H9 (cell line): ENCODE measurements around the gene CEP350. TPM values are rescaled to one million over a fixed set of nuclear protein-coding genes. Genes with fewer than 3 reads are reported as not detected.

ENCODE experiments used
- DNase-seq: peaks from one replicate; pipeline ENCODE4 v3.0.0-alpha.2; 2017
- H2AFZ ChIP-seq: one replicate; pipeline ENCODE4 v1.6.1; 2013; ENCODE audit warnings: mild to moderate bottlenecking, low read length, control low read depth, moderate library complexity
- H2AK5ac ChIP-seq: 2 replicates; pipeline ENCODE4 v1.6.1; 2013; ENCODE audit warnings: low read length, control low read depth, mixed read lengths; ENCODE audit not compliant: insufficient read length
- H2BK120ac ChIP-seq: one replicate; pipeline ENCODE4 v1.6.1; 2013; ENCODE audit warnings: low read depth, mild to moderate bottlenecking, low read length, control low read depth, inconsistent platforms; ENCODE audit not compliant: poor library complexity, severe bottlenecking
- H2BK12ac ChIP-seq: 2 replicates; pipeline ENCODE4 v1.6.1; 2013; ENCODE audit warnings: low read length, control low read depth, mixed read lengths, low read depth; ENCODE audit not compliant: insufficient read length
- H2BK15ac ChIP-seq: 2 replicates; pipeline ENCODE4 v1.6.1; 2013; ENCODE audit warnings: low read depth, low read length, control low read depth
- H2BK20ac ChIP-seq: one replicate; pipeline ENCODE4 v1.6.1; 2013; ENCODE audit warnings: low read depth, mild to moderate bottlenecking, low read length, control low read depth, inconsistent platforms; ENCODE audit not compliant: poor library complexity, severe bottlenecking
- H2BK5ac ChIP-seq: 2 replicates; pipeline ENCODE4 v1.6.1; 2013; ENCODE audit warnings: low read length, control low read depth, mixed read lengths; ENCODE audit not compliant: insufficient read length
- H3K14ac ChIP-seq: 2 replicates; pipeline ENCODE4 v1.6.1; 2013; ENCODE audit warnings: low read length, control low read depth; ENCODE audit not compliant: insufficient read depth
- H3K18ac ChIP-seq: 2 replicates; pipeline ENCODE4 v1.6.1; 2013; ENCODE audit warnings: low read depth, mild to moderate bottlenecking, mixed read lengths, low read length, control low read depth; ENCODE audit not compliant: insufficient read length
- H3K23ac ChIP-seq: 2 replicates; pipeline ENCODE4 v1.6.1; 2013; ENCODE audit warnings: low read length, control low read depth, mixed read lengths, low read depth; ENCODE audit not compliant: insufficient read length
- H3K23me2 ChIP-seq: 2 replicates; pipeline ENCODE4 v1.6.1; 2013; ENCODE audit warnings: low read depth, mild to moderate bottlenecking, mixed read lengths, low read length, control low read depth; ENCODE audit not compliant: insufficient read length, poor library complexity, severe bottlenecking
- H3K27ac ChIP-seq: 2 replicates; pipeline ENCODE4 v1.5.1; 2013; ENCODE audit warnings: low read length, control low read depth, mixed read lengths, low read depth; ENCODE audit not compliant: insufficient read length
- H3K27me3 ChIP-seq: 2 replicates; pipeline ENCODE4 v1.6.1; 2013; ENCODE audit warnings: low read length, control low read depth, inconsistent platforms; ENCODE audit not compliant: insufficient read depth
- H3K4ac ChIP-seq: 2 replicates; pipeline ENCODE4 v1.6.1; 2013; ENCODE audit warnings: low read depth, mild to moderate bottlenecking, control low read depth, inconsistent platforms, low read length, moderate library complexity
- H3K4me1 ChIP-seq: 2 replicates; pipeline ENCODE4 v1.6.1; 2013; ENCODE audit warnings: low read length, control low read depth, inconsistent platforms; ENCODE audit not compliant: insufficient read depth
- H3K4me2 ChIP-seq: 2 replicates; pipeline ENCODE4 v1.6.1; 2013; ENCODE audit warnings: low read length, control low read depth, mixed read lengths; ENCODE audit not compliant: insufficient read length, insufficient read depth
- H3K56ac ChIP-seq: 2 replicates; pipeline ENCODE4 v1.6.1; 2013; ENCODE audit warnings: low read depth, mild to moderate bottlenecking, mixed read lengths, low read length, control low read depth; ENCODE audit not compliant: insufficient read length
- H3K79me1 ChIP-seq: 2 replicates; pipeline ENCODE4 v1.6.1; 2013; ENCODE audit warnings: low read depth, mild to moderate bottlenecking, moderate library complexity, low read length, control low read depth, inconsistent platforms; ENCODE audit not compliant: insufficient read depth, poor library complexity, severe bottlenecking
- H3K79me2 ChIP-seq: 2 replicates; pipeline ENCODE4 v1.6.1; 2013; ENCODE audit warnings: low read length, control low read depth, inconsistent platforms; ENCODE audit not compliant: insufficient read depth
- H3K9ac ChIP-seq: 2 replicates; pipeline ENCODE4 v1.6.1; 2013; ENCODE audit warnings: low read length, control low read depth, mixed read lengths; ENCODE audit not compliant: insufficient read length; ENCODE audit errors: extremely low read depth
- H3K9me3 ChIP-seq: one replicate; pipeline ENCODE4 v1.6.1; 2013; ENCODE audit warnings: low read depth, low read length, inconsistent platforms; ENCODE audit not compliant: control insufficient read depth
- H3T11ph ChIP-seq: one replicate; pipeline ENCODE4 v1.6.1; 2013; ENCODE audit warnings: mild to moderate bottlenecking, low read length, control low read depth, inconsistent platforms
- H4K20me1 ChIP-seq: one replicate; pipeline ENCODE4 v1.6.1; 2013; ENCODE audit not compliant: control insufficient read depth, insufficient read length, insufficient read depth
- H4K5ac ChIP-seq: 2 replicates; pipeline ENCODE4 v1.6.1; 2013; ENCODE audit warnings: low read depth, mild to moderate bottlenecking, mixed read lengths, low read length, control low read depth; ENCODE audit not compliant: insufficient read length
- H4K8ac ChIP-seq: replicated peaks from 2 replicates; pipeline ENCODE4 v1.6.1; 2013; ENCODE audit warnings: low read length, control low read depth, mixed read lengths, low read depth; ENCODE audit not compliant: insufficient read length
- H4K91ac ChIP-seq: 2 replicates; pipeline ENCODE4 v1.6.1; 2013; ENCODE audit warnings: low read depth, mild to moderate bottlenecking, moderate library complexity, mixed read lengths, low read length, control low read depth; ENCODE audit not compliant: insufficient read length
- H3K27ac Mint-ChIP-seq, 3 experiments: 2 replicates in 2 of 3; 3 replicates in 1 of 3; pipeline ENCODE4 v1.8.0; 2020 to 2021; ENCODE audit warnings: mixed read lengths in 3 of 3, mild to moderate bottlenecking in 1 of 3, moderate library complexity in 1 of 3
- H3K27me3 Mint-ChIP-seq: 2 replicates; pipeline ENCODE4 v1.8.0; 2021; ENCODE audit warnings: low read depth, mild to moderate bottlenecking, moderate library complexity, mixed read lengths
- H3K36me3 Mint-ChIP-seq, 3 experiments: 2 replicates in 2 of 3; 3 replicates in 1 of 3; pipeline ENCODE4 v1.8.0; 2020 to 2021; ENCODE audit warnings: low read depth in 3 of 3, mixed read lengths in 3 of 3; ENCODE audit not compliant: insufficient read depth in 1 of 3
- H3K4me1 Mint-ChIP-seq, 2 experiments: 2 replicates each; pipeline ENCODE4 v1.8.0; 2020; ENCODE audit warnings: mixed read lengths in 2 of 2
- H3K4me3 Mint-ChIP-seq, 2 experiments: 2 replicates in 1 of 2; 3 replicates in 1 of 2; pipeline ENCODE4 v1.8.0; 2020 to 2021; ENCODE audit warnings: mild to moderate bottlenecking in 2 of 2, mixed read lengths in 2 of 2, moderate library complexity in 1 of 2
- H3K9me3 Mint-ChIP-seq, 2 experiments: 2 replicates in 1 of 2; 3 replicates in 1 of 2; pipeline ENCODE4 v1.8.0; 2020; ENCODE audit warnings: mild to moderate bottlenecking in 2 of 2, mixed read lengths in 2 of 2, moderate library complexity in 1 of 2
- total RNA-seq: library from RNA; stranded (reverse); gene quantifications from 2 replicates; pipeline ENCODE4 v1.2.1, GENCODE V29; 2021
- TF ChIP-seq, protein P1 (sequence below): fragments of 200-600 bp; sonication (generic); conservative IDR thresholded peaks from 3 replicates; pipeline ENCODE4 v1.8.0; 2021; ENCODE audit warnings: antibody characterized with exemption, mild to moderate bottlenecking

The CEP350 gene
- total RNA-seq, 1 experiment from 2014 or later: 39.2 TPM

DNA sequence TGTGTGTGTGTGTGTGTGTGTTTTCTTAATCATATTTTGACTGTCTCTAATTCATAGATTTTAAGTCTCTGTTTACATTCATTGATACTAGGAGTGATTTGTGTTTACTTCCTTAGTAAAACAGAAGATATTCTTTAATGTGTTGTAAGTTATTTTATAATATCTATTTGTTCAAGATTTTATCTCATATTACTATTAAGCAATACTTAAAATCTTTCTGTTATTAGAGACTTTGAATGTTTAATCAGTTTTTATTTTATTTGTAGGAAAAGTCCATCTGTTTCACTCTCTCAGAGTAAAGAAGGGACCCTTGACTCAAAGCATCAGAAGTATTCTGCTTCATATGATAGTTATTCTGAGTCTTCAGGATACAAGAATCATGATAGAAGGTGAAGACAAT, 89.2 kb downstream of the CEP350 start:
- Mint-ChIP-seq H3K4me1 (no peaks in the 10 kb centered on the region), H3K36me3 (peaks cover 12 to 59% (median 50%) of the 10 kb centered on the region in 3 experiments; a peak in 6 of 7 replicates), H3K27me3 (no peaks in the 10 kb centered on the region), H3K9me3 (no peaks in the 10 kb centered on the region), H3K27ac (no peak overlapping the region), H3K4me3 (no peak overlapping the region)
- Histone ChIP-seq H2AFZ (no peak overlapping the region), H4K91ac (no peak overlapping the region), H3K79me1 (no peaks in the 10 kb centered on the region), H2BK12ac (no peak overlapping the region), H4K5ac (no peak overlapping the region), H4K20me1 (no peaks in the 10 kb centered on the region), H3K14ac (no peak overlapping the region), H3K23me2 (no peaks in the 10 kb centered on the region), H3K18ac (no peak overlapping the region), H3K27ac (no peak overlapping the region), H4K8ac (no peak overlapping the region), H3K4me1 (no peaks in the 10 kb centered on the region), H3K9ac (no peak overlapping the region), H3K9me3 (no peaks in the 10 kb centered on the region), H2BK120ac (no peak overlapping the region), H3K4ac (no peak overlapping the region), H2BK5ac (no peak overlapping the region), H3K79me2 (no peaks in the 10 kb centered on the region), H3K23ac (no peak overlapping the region), H2BK20ac (no peak overlapping the region), H3K27me3 (no peaks in the 10 kb centered on the region), H3T11ph (no peak overlapping the region), H2BK15ac (no peak overlapping the region), H3K56ac (no peak overlapping the region), H2AK5ac (no peak overlapping the region), H3K4me2 (no peak overlapping the region)
- no peak for DNase-seq
- TF ChIP-seq, protein P1, sequence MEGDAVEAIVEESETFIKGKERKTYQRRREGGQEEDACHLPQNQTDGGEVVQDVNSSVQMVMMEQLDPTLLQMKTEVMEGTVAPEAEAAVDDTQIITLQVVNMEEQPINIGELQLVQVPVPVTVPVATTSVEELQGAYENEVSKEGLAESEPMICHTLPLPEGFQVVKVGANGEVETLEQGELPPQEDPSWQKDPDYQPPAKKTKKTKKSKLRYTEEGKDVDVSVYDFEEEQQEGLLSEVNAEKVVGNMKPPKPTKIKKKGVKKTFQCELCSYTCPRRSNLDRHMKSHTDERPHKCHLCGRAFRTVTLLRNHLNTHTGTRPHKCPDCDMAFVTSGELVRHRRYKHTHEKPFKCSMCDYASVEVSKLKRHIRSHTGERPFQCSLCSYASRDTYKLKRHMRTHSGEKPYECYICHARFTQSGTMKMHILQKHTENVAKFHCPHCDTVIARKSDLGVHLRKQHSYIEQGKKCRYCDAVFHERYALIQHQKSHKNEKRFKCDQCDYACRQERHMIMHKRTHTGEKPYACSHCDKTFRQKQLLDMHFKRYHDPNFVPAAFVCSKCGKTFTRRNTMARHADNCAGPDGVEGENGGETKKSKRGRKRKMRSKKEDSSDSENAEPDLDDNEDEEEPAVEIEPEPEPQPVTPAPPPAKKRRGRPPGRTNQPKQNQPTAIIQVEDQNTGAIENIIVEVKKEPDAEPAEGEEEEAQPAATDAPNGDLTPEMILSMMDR: no peak
